ENCODE measurements around the gene SAPCD2.

The SAPCD2 gene

DNA sequence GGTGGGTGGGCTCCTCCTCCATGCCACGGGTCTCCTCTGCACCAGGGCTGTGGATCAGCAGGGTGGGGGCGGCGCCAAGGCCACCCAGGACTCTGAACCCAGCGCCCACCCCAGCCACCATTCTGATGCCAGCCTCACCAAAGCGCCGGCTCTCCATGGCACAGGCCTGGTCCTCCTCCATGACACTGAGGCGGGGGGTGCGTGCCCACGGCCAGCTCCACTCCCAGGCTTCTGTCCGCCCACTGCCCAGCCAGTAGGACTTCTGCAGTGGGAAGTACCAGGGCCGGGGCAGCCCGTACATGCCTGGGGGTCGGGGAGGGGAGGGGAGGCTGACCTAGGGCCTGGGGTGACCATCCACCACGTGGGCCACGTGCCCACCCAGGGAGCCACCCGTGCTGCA, 53.9 kb downstream of the SAPCD2 start:
- no peak for FAIRE-seq

DNA sequence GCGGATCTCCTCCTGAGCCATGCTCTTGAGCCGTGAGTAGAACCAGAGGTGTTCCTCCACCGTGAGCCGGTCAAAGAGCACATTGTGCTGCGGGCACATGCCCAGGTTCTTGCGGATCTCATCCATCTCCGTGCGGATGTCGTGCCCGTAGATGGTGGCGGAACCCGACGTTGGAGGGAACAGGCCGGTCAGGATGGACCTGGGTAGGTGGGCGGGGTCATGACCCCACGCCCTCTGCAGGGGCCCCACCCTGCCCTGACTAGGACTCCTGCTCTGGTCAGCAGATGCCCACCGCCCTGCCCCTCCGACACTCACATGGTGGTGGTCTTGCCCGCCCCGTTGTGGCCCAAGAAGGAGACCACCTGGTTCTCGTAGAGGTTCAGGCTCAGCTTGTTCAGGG, 54.4 kb downstream of the SAPCD2 start:
- FAIRE-seq: no peak

DNA sequence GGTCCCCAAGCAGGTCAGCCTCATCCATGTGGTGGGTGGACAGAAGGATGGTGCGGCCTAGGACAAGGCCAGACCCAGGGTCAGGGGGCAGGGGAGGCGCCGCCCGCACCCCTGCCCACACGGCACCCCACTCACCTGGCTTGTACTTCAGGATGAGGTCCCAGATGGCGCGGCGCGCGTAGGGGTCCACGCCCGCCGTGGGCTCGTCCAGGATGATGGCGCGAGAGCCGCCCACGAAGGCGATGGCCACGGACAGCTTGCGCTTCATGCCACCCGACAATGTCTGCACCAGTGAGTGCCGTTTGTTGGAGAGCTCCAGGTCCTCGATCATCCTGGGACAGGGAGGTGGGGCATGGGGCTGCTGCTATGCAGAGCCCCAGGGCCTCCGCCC, 54.8 kb downstream of the SAPCD2 start:
- FAIRE-seq: no peak

DNA sequence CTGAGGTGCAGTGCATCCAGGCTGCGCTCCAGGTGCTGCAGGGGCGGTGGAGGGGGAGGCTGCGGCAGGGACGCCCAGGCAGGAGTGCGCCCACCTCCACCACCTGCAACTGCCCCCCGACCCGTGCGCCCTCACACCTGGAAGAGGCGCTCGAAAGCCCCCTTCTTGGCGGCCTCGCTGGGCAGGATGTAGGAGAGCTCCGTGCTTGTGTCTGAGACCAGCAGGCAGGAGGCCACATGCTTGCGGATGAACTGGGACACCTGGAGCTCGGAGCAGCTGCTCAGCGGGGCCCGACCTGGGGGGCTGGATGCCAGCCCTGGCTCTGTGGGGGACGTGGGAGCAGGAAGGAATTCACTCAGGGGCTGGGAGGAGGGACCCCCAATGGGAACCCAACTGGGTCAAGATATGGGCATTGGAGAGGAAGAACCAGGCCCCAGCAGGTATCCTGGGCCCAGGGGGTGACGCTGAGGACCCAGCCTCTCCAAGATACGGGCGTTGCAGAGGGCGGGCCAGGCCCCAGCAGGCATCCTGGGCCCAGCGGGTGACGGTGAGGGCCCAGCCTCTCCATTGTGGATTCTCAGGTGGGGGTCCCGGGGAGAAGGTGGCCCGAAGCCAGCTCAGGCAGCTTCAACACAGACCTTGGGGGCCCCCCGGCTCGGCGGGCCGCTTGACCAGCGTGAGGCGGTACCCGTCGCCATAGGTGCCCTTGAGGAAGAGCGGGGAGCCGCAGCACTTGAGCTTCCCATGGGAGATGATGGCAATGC, 55.4 kb downstream of the SAPCD2 start:
- FAIRE-seq: no peak

DNA sequence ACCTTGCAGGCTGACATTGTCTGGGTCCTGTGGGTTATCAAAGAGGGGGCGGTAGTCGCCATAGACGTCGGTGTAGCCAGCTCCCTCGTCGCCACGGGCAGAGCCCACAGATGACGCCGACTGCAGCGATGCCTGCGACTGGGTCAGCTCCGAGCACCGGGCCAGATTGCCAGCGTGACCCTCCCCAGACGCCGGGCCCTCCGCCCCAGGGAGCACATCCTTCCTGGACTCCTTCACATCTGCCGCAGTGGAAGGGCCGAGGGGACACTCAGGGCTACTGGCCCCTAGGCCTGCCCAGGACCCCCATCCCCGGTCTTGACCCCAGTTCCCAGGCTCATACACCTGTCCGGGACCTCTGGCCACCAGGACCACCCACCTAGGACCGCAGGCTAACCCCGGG, 56.2 kb downstream of the SAPCD2 start:
- FAIRE-seq: no peak

DNA sequence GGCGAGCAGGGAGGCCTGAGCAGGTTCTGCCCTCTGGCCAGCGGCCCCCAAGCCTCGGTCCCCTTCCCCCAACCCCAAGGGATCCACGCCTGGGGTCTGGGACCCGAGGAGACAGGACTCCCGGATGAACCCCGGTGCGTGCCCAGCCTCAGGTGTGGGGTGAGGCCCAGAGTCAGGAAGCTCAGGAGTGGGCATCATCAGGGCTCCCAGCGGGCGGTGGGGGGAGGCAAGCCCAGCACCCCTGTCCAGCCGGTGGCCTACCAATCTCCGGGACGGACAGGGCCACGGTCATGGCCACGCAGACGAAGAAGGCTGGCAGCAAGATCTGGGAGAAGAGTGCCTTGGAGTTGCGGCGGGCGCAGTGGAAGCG, 56.8 kb downstream of the SAPCD2 start:
- no peak for FAIRE-seq

DNA sequence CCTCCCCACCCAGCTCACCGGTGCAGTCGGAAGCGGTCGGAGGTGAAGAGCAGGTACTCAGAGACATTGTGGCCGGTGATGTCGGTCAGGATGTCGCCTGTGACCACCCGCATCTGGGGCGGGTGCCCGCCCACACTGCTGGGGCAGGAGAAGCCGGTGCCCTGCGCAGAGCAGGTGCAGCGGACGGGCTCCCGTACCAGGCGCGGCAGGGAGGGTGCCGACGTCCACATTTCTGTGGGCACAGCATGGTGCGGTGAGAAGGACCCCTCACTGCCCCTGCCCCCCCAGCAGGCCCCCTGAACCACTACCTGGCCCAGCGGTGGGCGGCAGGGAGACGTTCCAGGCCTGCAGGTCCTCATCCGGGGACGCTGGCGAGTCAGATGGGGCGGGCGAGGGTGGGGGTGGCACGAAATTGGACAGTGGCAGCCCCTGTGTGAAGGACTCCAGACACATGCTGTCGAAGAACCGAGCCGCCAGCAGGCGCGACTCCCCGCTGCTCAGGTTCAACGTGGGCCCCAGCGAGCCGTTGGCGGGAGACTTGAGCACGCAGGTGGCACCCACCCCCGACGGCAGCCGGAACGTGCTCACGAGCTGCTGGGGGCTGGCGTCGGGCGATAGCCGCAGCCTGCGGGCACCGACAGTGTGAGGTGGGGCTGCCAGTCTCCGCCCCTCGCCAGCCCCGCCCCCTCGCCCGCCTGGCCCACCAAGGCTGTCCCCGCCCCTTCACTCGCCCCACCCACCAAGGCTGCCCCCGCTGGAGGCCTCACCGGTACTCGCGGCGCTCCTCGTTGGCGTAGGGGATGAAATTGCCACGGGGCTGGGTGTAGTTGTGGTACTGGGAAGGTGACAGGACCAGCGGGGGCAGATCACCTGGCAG, 57.4 kb downstream of the SAPCD2 start:
- FAIRE-seq: no peak

Measured in A204.1 (cell line).